ENCODE data around the gene AKAP9. TPM values are rescaled to one million over a fixed set of nuclear protein-coding genes. Genes with fewer than 3 reads are reported as not detected.
A peak's percentile ranks its signal among the peaks of the same experiment; 100 is the strongest.
"Not testable (repeated sequence)": the region's sequence is repeated elsewhere in the genome, so short reads cannot be mapped to it uniquely, and the experiment has no call there.

The AKAP9 gene
- total RNA-seq, 1 donor from 2014 or later: 187 TPM

GRCh38 chr7:92119213-92119759 lies 178.6 kb downstream of the AKAP9 start:
- DNase-seq (ENCODE audit: low spot score in 2 of 2) (no peak), FAIRE-seq (no peak)

GRCh38 chr7:92121681-92122080 lies 181.0 kb downstream of the AKAP9 start:
- FAIRE-seq (no peak), DNase-seq (ENCODE audit: low spot score in 2 of 2) (no peak)

DNA sequence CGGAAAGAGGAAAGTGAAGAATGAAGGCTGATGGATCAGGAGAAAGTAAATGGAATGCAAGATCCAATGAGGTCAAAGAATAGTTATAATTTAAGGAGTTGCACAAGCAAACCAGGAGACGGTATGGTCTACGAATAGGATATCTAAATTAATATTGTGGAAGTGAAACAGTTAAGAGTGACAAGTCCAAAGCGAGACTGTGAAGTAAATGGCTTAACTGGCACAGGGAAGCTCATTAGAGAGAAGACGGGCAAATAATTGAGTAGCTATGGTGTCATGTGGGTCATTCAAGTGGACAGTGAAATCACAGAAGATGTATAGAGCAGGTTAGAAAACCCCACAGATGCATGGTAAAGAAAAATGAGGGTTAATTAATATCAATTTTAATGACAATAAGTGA lies 190.4 kb downstream of the AKAP9 start:
- no peak for DNase-seq (ENCODE audit: low spot score in 2 of 2)

DNA sequence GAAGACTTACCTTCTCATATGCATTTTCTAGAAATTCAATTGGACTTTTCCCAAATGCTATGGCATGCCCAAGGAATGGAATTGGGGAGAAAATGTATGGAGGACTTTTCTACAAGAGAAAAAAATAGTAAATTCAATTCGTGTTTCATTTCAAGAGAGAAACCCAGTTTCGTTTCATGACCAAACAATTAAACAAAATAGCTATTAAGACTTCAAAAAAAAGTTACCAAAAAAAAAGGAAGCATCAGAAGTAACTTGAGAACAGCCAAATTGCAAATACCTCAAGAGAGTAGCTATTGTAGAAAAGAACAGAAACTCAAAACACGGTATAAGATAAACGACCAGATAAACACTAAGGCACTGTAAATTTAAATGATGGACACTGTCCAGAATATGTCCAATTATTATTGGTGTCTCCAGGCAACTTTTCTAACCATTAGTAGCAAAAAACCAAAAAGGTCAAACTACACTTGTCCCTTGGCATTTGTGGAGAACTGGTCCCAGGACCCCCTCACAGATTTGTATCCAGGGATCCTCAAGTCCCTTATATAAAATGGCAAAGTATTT lies 191.2 kb downstream of the AKAP9 start:
- no peak for DNase-seq (ENCODE audit: low spot score in 2 of 2)
- FAIRE-seq: no peak

More for the DNA sequence above, 190.4 kb downstream of the AKAP9 start:
- no peak for FAIRE-seq

DNA sequence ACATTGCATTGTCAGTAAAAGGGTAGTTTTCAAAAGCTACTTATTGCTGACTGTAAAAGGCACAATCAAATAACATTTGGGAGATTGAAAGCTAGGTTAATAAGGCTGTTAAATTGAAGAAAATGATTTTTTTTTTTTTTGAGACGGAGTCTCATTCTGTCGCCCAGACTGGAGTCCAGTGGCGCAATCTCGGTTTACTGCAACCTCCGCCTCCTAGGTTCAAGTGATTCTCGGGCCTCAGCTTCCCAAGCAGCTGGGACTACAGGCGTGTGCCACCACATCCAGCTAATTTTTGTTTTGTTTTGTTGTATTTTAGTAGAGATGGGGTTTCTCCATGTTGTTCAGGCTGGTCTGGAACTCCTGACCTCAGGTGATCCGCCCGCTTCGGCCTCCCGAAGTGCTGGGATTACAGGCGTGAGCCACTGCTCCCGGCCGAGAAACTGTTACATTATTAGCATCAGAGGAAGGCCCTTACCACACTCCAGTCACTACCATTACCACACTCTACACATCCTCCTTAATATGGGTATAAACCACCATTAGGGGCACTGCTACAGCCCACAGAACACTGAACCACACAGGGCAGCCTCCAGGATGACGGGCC lies 192.6 kb downstream of the AKAP9 start:
- FAIRE-seq (no peak), DNase-seq (ENCODE audit: low spot score in 2 of 2) (no peak)

GRCh38 chr7:92133737-92134270 lies 193.1 kb downstream of the AKAP9 start:
- no peak for FAIRE-seq
- peak; percentile 44 to 48 for DNase-seq (ENCODE audit: low spot score in 2 of 2)

GRCh38 chr7:92134271-92135051 lies 193.8 kb downstream of the AKAP9 start, which contains the start of gene CYP51A1:
TSS of gene CYP51A1 (minus strand) at chr7:92134477. CDS start at chr7:92134364, 113 bp downstream.
- FAIRE-seq (no peak), DNase-seq (ENCODE audit: low spot score in 2 of 2) (peak; percentile 90)

DNA sequence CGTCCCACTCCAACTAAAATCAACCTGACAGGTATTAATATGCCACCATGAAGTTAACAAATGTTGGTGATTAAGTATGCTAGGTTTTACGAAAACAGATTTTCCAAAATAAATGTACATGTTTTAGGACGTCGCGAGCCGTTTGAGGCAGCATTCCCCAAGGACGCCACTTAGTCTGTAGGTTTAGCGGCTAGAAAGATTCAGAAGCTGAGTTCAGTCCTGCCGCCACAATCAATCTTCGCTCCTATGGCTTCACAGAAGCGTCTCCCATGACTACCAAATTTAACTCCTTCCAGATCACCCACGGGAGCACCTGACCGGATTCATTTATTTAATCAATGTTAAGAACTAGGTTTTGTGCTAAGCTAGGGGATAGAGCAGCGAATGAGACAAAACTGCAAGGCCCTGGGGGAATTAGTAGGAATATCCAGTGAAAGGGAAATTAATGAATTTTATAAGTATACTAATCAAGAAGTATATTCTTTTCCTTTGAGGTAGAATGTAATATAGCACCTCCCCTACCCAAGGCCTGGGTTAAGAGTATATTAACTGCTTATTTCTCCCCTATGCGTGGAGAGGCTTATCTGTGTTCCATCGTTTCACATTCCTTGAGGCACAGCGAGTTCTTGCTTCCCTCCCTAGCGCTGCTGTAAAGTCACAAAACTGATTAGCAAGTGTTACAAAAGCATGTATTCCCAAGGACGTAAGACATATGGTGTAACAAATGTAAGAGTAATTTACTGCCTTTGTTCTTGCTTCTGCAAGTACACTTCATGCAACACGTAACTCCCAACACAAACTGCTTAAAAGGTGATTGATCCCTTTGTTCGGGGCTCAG lies 194.6 kb downstream of the AKAP9 start:
- FAIRE-seq (no peak), DNase-seq (ENCODE audit: low spot score in 2 of 2) (peak in 1 of 2 donors; percentile 17)

GRCh38 chr7:92137557-92137956 lies 196.9 kb downstream of the AKAP9 start:
- DNase-seq (ENCODE audit: low spot score in 2 of 2): no peak
- no peak for FAIRE-seq

DNA sequence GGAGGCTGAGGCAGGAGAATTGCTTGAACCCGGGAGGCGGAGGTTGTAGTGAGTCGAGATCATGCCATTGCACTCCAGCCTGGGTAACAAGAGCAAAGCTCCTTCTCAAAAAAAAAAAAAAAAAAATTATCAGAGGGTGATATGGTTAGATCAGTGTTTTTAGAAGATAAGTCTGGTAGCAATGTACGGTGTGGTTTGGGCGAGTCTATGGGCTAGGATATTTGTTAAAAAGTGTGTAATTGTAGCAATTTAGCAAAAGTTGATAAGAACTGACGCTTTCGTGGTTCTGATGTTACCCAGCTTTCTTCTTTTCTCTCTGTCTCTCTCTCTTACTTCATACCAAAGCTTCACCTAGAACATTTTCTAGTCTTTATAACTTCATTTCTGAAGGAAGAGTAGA lies 200.5 kb downstream of the AKAP9 start:
- DNase-seq (ENCODE audit: low spot score in 2 of 2): no peak
- FAIRE-seq: no peak

- DNase-seq (ENCODE audit: low spot score in 2 of 2); FAIRE-seq: not testable (repeated sequence)
Measured at GRCh38 chr7:92142791-92143190, 202.1 kb downstream of the AKAP9 start.

GRCh38 chr7:92143192-92143880 lies 202.7 kb downstream of the AKAP9 start:
- not testable (repeated sequence) for DNase-seq (ENCODE audit: low spot score in 2 of 2); FAIRE-seq

- DNase-seq (ENCODE audit: low spot score in 2 of 2): no peak
- no peak for FAIRE-seq
Measured at GRCh38 chr7:92149736-92150239, 209.1 kb downstream of the AKAP9 start.

DNA sequence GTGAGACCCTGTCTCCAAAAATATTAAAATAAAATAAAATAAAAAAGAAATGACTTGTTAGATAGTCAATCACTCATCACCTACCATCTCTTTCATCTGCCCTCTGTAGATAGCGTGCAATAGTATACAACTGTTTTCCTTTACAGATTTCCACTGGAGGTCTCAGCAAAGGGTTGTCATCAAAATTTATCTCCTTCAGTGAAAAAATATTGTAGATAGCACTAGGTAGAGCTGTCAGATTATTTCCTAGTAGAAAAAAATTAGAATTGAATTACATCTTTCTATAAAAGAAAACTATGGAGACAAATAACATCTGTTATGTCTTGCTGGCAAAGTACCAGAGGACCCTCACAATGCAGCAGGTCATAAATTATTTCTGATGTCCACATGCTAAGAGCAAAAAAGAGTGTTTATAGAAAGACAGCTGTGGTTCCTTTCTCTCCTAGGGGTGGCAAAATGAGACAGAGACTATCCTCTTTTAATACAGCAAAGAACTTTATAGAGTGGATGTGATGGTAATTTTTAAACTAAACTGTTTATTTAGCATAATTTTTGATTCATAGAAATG lies 209.9 kb downstream of the AKAP9 start:
- no peak for DNase-seq (ENCODE audit: low spot score in 2 of 2)
- FAIRE-seq: no peak

DNA sequence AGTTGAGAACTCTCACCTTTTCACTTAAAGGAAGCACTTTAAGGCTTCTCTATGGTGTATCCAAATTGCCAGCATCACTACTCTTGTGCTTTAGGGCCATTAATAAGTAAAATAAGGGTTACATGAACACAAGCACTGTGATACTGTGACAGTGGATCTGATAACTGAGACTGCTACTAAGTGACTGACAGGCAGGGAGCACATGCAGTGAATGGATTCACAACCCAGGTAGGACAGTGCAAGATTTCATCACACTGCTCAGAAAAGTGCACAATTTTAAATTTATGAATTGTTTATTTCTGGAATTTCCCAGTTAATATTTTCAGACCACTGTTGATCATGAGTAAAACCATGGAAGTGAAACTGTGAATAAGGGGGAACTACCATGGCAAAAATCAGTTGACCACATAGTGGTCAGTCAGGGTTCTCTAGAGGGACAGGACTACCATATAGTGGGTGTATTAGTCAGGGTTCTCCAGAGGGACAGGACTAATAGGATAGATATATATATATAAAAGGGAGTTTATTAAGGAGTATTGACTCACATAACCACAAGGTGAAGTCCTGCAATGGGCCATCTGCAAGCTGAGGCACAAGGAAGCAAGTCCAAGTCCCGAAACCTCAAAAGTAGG lies 214.6 kb downstream of the AKAP9 start:
- FAIRE-seq (no peak), DNase-seq (ENCODE audit: low spot score in 2 of 2) (no peak)

DNA sequence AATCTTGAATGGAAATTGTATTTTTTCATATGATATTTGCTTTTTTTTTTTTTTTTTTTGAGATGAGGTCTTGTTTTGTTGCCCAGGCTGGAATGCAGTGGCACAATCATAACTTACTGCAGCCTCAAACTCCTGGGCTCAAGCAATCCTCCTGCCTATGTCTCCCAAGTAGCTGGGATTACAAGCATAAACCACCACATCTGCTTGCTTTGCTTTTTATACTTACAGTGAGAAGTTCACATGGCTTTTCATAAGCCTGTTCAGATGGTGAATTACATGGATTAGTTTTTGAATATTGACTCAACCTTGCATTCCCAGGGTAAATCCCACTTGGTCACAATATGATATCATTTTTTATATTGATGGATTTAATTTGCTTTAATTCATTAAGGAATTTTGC lies 216.3 kb downstream of the AKAP9 start:
- DNase-seq (ENCODE audit: low spot score in 2 of 2) (no peak), FAIRE-seq (no peak)

DNA sequence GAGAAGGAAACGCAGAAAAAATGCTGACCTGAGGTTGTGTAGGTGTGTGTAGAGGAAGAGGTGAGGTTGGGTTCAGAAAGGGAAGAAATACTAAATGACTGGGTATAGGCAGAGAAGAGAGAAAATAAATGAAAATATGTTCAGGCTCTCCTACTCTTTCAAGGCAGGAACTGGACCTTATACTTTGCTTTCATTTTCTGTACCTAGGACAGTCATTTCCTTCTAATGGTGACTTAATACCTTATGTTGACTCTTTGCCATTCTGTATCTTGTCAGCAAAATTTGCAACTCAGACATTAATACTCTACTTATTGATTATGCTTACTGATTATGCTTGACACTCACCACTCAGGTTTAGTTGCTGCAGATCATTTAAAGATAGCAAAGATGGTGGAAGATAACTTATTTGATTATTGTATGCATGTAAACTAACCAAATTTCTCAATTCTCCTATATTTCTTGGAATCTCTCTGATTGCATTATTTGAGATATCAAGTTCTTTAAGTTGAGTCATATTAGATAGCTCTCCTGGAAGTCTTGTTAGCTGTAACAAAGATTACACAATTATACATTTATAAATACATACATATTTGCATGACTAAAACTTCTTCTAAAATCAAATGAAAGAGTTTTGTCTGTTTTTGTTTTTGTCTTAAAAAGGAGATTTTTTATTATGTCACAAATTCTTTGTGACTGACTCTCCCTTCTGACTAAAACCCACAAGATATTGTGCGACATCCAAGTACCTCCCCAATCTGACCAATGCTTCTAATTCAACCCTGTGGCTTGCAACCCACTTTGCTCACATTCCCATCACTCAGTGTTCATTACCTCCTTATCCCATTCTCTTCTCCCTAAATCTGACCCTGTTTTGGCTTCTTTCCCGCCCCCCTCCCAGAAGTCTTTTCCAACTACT lies 218.3 kb downstream of the AKAP9 start:
- DNase-seq (ENCODE audit: low spot score in 2 of 2) (no peak), FAIRE-seq (no peak)
